GM23338 (cell line): ENCODE results near the gene KIAA0040. TPM values are rescaled to one million over a fixed set of nuclear protein-coding genes. Genes with fewer than 3 reads are reported as not detected.

Source experiments
- ATAC-seq: fragments of 200-7000 bp; cut with Tn5 transposase; 3 replicates; pipeline ENCODE4 v1.9.1; 2020
- DNase-seq: peaks from one replicate; pipeline ENCODE4 v3.0.0-alpha.2; 2015; ENCODE audit warnings: low spot score
- H2AFZ ChIP-seq: fragments of 200-600 bp; sonication (generic); 2 replicates; pipeline ENCODE4 v1.8.0; 2016; ENCODE audit warnings: antibody characterized with exemption, mild to moderate bottlenecking, moderate library complexity
- H3F3A ChIP-seq: fragments of 200-600 bp; sonication (generic); replicated peaks from 2 replicates; pipeline ENCODE4 v1.8.0; 2017; ENCODE audit warnings: antibody characterized with exemption, mixed run types, low read depth
- H3K27ac ChIP-seq: fragments of 200-600 bp; sonication (generic); 2 replicates; pipeline ENCODE4 v1.6.1; 2016; ENCODE audit warnings: low read depth
- H3K27me3 ChIP-seq: fragments of 200-600 bp; sonication (generic); 2 replicates; pipeline ENCODE4 v1.8.0; 2016; ENCODE audit warnings: mild to moderate bottlenecking, mixed run types, moderate library complexity; ENCODE audit not compliant: insufficient read depth
- H3K36me3 ChIP-seq: fragments of 200-600 bp; sonication (generic); 2 replicates; pipeline ENCODE4 v1.8.0; 2016; ENCODE audit warnings: mild to moderate bottlenecking; ENCODE audit not compliant: insufficient read depth
- H3K4me1 ChIP-seq: fragments of 200-600 bp; sonication (generic); 2 replicates; pipeline ENCODE4 v1.8.0; 2016; ENCODE audit warnings: mild to moderate bottlenecking, moderate library complexity; ENCODE audit not compliant: insufficient read depth
- H3K4me2 ChIP-seq: fragments of 200-600 bp; sonication (generic); 2 replicates; pipeline ENCODE4 v1.7.1; 2017; ENCODE audit warnings: mixed run types
- H3K4me3 ChIP-seq: fragments of 200-600 bp; sonication (generic); 2 replicates; pipeline ENCODE4 v1.6.1; 2016; ENCODE audit warnings: mixed run types
- H3K79me2 ChIP-seq: fragments of 200-600 bp; sonication (generic); replicated peaks from 2 replicates; pipeline ENCODE4 v1.8.0; 2017; ENCODE audit warnings: mild to moderate bottlenecking; ENCODE audit not compliant: insufficient read depth
- H3K9me2 ChIP-seq: fragments of 200-600 bp; sonication (generic); 2 replicates; pipeline ENCODE4 v1.8.0; 2017; ENCODE audit not compliant: insufficient read depth
- H4K20me1 ChIP-seq: fragments of 200-600 bp; sonication (generic); replicated peaks from 2 replicates; pipeline ENCODE4 v1.8.0; 2017; ENCODE audit warnings: mild to moderate bottlenecking; ENCODE audit not compliant: insufficient read depth
- H3K27ac Mint-ChIP-seq: 2 replicates; pipeline ENCODE4 v1.8.0; 2020; ENCODE audit warnings: inconsistent platforms, mild to moderate bottlenecking, moderate library complexity, mixed read lengths
- H3K27me3 Mint-ChIP-seq: 3 replicates; pipeline ENCODE4 v1.8.0; 2022; ENCODE audit warnings: low read depth, mild to moderate bottlenecking, moderate library complexity, mixed read lengths, inconsistent platforms; ENCODE audit not compliant: insufficient read depth, poor library complexity
- H3K36me3 Mint-ChIP-seq: 3 replicates; pipeline ENCODE4 v1.8.0; 2021; ENCODE audit warnings: low read depth, mild to moderate bottlenecking, inconsistent platforms, moderate library complexity, mixed read lengths
- H3K4me1 Mint-ChIP-seq: 3 replicates; pipeline ENCODE4 v1.8.0; 2020; ENCODE audit warnings: mild to moderate bottlenecking, inconsistent platforms, mixed read lengths
- H3K4me3 Mint-ChIP-seq: 3 replicates; pipeline ENCODE4 v1.8.0; 2021; ENCODE audit warnings: moderate library complexity, mild to moderate bottlenecking, inconsistent platforms, mixed read lengths
- H3K9me3 Mint-ChIP-seq: 3 replicates; pipeline ENCODE4 v1.8.0; 2020; ENCODE audit warnings: moderate library complexity, mild to moderate bottlenecking, inconsistent platforms, mixed read lengths
- EZH2 ChIP-seq: fragments of 200-600 bp; sonication (generic); IDR thresholded peaks from one replicate; pipeline ENCODE4 v1.8.0; 2017; ENCODE audit warnings: antibody characterized with exemption, mild to moderate bottlenecking, low read depth; ENCODE audit not compliant: unreplicated experiment
- EZH2phosphoT487 ChIP-seq: fragments of 200-600 bp; sonication (generic); IDR thresholded peaks from one replicate; pipeline ENCODE4 v1.8.1; 2018; ENCODE audit warnings: antibody characterized with exemption; ENCODE audit not compliant: unreplicated experiment
- NANOG ChIP-seq: IDR thresholded peaks from 2 replicates; pipeline ENCODE4 v1.6.1; 2016; ENCODE audit warnings: antibody characterized with exemption, borderline replicate concordance
- POLR2AphosphoS5 ChIP-seq: IDR thresholded peaks from 2 replicates; pipeline ENCODE4 v1.6.1; 2016; ENCODE audit warnings: antibody characterized with exemption, low read depth
- STAT1 ChIP-seq: IDR thresholded peaks from one replicate; pipeline ENCODE4 v1.6.1; 2016; ENCODE audit warnings: antibody characterized with exemption; ENCODE audit not compliant: unreplicated experiment
- ZNF331 ChIP-seq: fragments of 250-450 bp; sonication (Bioruptor Pico); IDR thresholded peaks from 2 replicates; pipeline ENCODE4 v1.5.0; 2020; ENCODE audit warnings: low read depth, mild to moderate bottlenecking, moderate library complexity
- ZNF462 ChIP-seq: fragments of 250-450 bp; sonication (Bioruptor Pico); IDR thresholded peaks from 2 replicates; pipeline ENCODE4 v1.5.0; 2020; ENCODE audit warnings: mild to moderate bottlenecking, moderate library complexity
- polyA plus RNA-seq: library from polyadenylated mRNA; unstranded; fragments of >200 nt; fragmentation: Nextera tagmentation; extraction: Ambion mirVana; gene quantifications from 2 replicates; pipeline ENCODE4 v1.2.1, GENCODE V29; 2016
- total RNA-seq: library from RNA; depleted of rRNA; stranded (reverse); fragments of >200 nt; shearing (Covaris generic); gene quantifications from 2 replicates; pipeline ENCODE4 v1.2.3, GENCODE V29; 2014

KIAA0040 gene
- total and polyA plus RNA-seq, 2 experiments from 2014 or later: 7.0 to 11.9 TPM

GRCh38 chr1:175220853-175221556 lies 28.4 kb upstream of the KIAA0040 start:
- Mint-ChIP-seq H3K4me1 (peaks cover 27% of the 10 kb centered on the region), H3K4me3 (no peak overlapping the region), H3K27me3 (peaks cover 5% of the 10 kb centered on the region), H3K36me3 (no peaks in the 10 kb centered on the region; the same call in 2 of the 3 replicates), H3K9me3 (no peaks in the 10 kb centered on the region), H3K27ac (no peak overlapping the region)
- TF ChIP-seq ZNF462 (no peak), EZH2 (no peak), EZH2phosphoT487 (no peak), NANOG (no peak), STAT1 (no peak)
- H3F3A ChIP-seq: no peaks in the 10 kb centered on the region
- H3K4me1 ChIP-seq: peaks cover 18% of the 10 kb centered on the region
- H3K4me2 ChIP-seq: peak overlapping the region; percentile 61
- peak overlapping the region; percentile 21; the same call in 1 of the 2 replicates for H3K4me3 ChIP-seq
- no peaks in the 10 kb centered on the region for H4K20me1 ChIP-seq
- no peaks in the 10 kb centered on the region for H3K9me2 ChIP-seq
- H2AFZ ChIP-seq: peak overlapping the region; percentile 96
- no peaks in the 10 kb centered on the region for H3K36me3 ChIP-seq
- no peaks in the 10 kb centered on the region for H3K27me3 ChIP-seq
- DNase-seq: peak; percentile 34
- ATAC-seq: peak; percentile 43
- H3K27ac ChIP-seq: no peak overlapping the region
- no peaks in the 10 kb centered on the region for H3K79me2 ChIP-seq

DNA sequence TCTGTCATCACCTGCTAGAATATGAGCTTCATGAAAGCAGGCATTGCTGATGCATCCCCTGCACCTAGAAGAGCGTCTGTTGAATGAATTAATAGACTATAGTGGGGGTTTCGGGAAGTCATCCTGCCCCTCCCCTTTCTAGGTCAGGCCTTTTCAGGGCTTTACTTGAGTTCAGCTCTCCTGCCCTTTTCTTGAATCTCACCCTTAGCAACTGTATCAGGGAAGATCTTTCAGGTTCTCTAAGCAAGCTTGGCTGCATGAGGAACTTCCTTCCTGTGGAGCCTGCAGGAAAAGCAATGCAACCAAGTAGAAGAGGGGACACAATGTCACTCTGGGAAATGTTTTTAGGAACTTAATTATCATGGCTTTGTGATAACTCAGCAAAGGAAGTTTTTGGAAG lies 27.2 kb upstream of the KIAA0040 start:
- H3K79me2 ChIP-seq: no peaks in the 10 kb centered on the region
- Mint-ChIP-seq H3K4me1 (peaks cover 27% of the 10 kb centered on the region), H3K36me3 (no peaks in the 10 kb centered on the region; the same call in 2 of the 3 replicates)
- TF ChIP-seq POLR2AphosphoS5: no peak
- no peak for TF ChIP-seq NANOG
- no peak for TF ChIP-seq ZNF331 (CRISPR knock-in tag)

More for the DNA sequence above, 27.2 kb upstream of the KIAA0040 start:
- Histone ChIP-seq H3K4me1 (peaks cover 18% of the 10 kb centered on the region), H3K27me3 (no peaks in the 10 kb centered on the region), H4K20me1 (no peaks in the 10 kb centered on the region), H3K9me2 (no peaks in the 10 kb centered on the region), H3F3A (no peaks in the 10 kb centered on the region), H3K4me3 (no peak overlapping the region), H3K36me3 (no peaks in the 10 kb centered on the region), H3K27ac (no peak overlapping the region), H3K4me2 (no peak overlapping the region), H2AFZ (peak overlapping the region; percentile 95)
- no peak for DNase-seq
- Mint-ChIP-seq H3K27ac (no peak overlapping the region; the same call in 1 of the 2 replicates), H3K27me3 (peaks cover 5% of the 10 kb centered on the region), H3K9me3 (no peaks in the 10 kb centered on the region), H3K4me3 (no peak overlapping the region)
- no peak for ATAC-seq
